Body of pancreas (tissue), 4 donors: ENCODE measurements around the gene CARHSP1.

ENCODE experiments used
- CTCF ChIP-seq, 7 experiments: fragments of 450-650 bp in 4 of 7; fragments of 200-600 bp in 3 of 7; sonication (generic) in 3 of 7; IDR thresholded peaks; one replicate each; pipeline ENCODE4 v1.5.1; 2016 to 2019; ENCODE audit warnings: antibody characterized with exemption in 7 of 7
- POLR2A ChIP-seq, 3 donors: fragments of 450-650 bp; IDR thresholded peaks; one replicate each; pipeline ENCODE4 v1.6.1; 2016; ENCODE audit warnings: antibody characterized with exemption in 3 of 3, mild to moderate bottlenecking in 2 of 3

- no peak for TF ChIP-seq CTCF (IDR thresholded peaks at IDR 0.05)
- no peak for TF ChIP-seq POLR2A (IDR thresholded peaks at IDR 0.05)
Observed at GRCh38 chr16:8858994-8859912, 9.6 kb downstream of the CARHSP1 start.
